ENCODE data around the gene MOK.

GRCh38 chr14:102196039-102196901 lies 108.7 kb downstream of the MOK start:
- TF ChIP-seq CTCF (IDR thresholded peaks at IDR 0.05) = no peak
- TF ChIP-seq POLR2A (IDR thresholded peaks at IDR 0.05) = no peak
